HepG2 (cell line): Measurements from ENCODE around the gene ABAT. TPM values are rescaled to one million over a fixed set of nuclear protein-coding genes. Genes with fewer than 3 reads are reported as not detected.

Source experiments
- ARNTL ChIP-seq: sonication (generic); formaldehyde crosslinking; IDR thresholded peaks from 2 replicates; pipeline ENCODE4 v1.4.0; 2020; ENCODE audit warnings: mild to moderate bottlenecking, missing genetic modification reagents
- BCL3 ChIP-seq: sonication (generic); formaldehyde crosslinking; IDR thresholded peaks from 2 replicates; pipeline ENCODE4 v1.5.1; 2020; ENCODE audit warnings: mild to moderate bottlenecking, missing genetic modification reagents, moderate library complexity
- DMTF1 ChIP-seq: sonication (generic); formaldehyde crosslinking; IDR thresholded peaks from 2 replicates; pipeline ENCODE4 v1.4.0; 2020; ENCODE audit warnings: mild to moderate bottlenecking, missing genetic modification reagents
- NFIB ChIP-seq: sonication (generic); formaldehyde crosslinking; IDR thresholded peaks from 2 replicates; pipeline ENCODE4 v1.9.0; 2021; ENCODE audit warnings: missing genetic modification reagents, mild to moderate bottlenecking, borderline replicate concordance
- REXO4 ChIP-seq: sonication (generic); formaldehyde crosslinking; IDR thresholded peaks from 2 replicates; pipeline ENCODE4 v1.8.0; 2022; ENCODE audit warnings: missing genetic modification reagents, mild to moderate bottlenecking, borderline replicate concordance
- SMAD1 ChIP-seq: sonication (generic); formaldehyde crosslinking; IDR thresholded peaks from 2 replicates; pipeline ENCODE4 v1.4.0; 2020; ENCODE audit warnings: missing genetic modification reagents, low read depth, mild to moderate bottlenecking, borderline replicate concordance
- SMARCE1 ChIP-seq: fragments of 450-650 bp; IDR thresholded peaks from 2 replicates; pipeline ENCODE4 v1.6.1; 2017; ENCODE audit warnings: borderline replicate concordance
- ZNF44 ChIP-seq: sonication (generic); formaldehyde crosslinking; IDR thresholded peaks from 2 replicates; pipeline ENCODE4 v1.5.1; 2020; ENCODE audit warnings: mild to moderate bottlenecking, missing genetic modification reagents
- polyA plus RNA-seq, 8 experiments: library from polyadenylated mRNA; depleted of rRNA in 3 of 8; stranded (reverse) in 7 of 8; unstranded in 1 of 8; fragments of >200 nt; fragmentation: Illumina TruSeq in 4 of 8; extraction: Trizol in 4 of 8; gene quantifications; 2 replicates each; pipeline versions ENCODE4 v1.2.1 to v1.2.3, GENCODE V29; 2011 to 2016; ENCODE audit warnings: low read depth in 4 of 8, missing spikeins in 1 of 8, mixed read lengths in 1 of 8; ENCODE audit not compliant: insufficient read depth in 1 of 8
- total RNA-seq, 5 experiments: library from RNA; depleted of rRNA; stranded (reverse); fragments of >200 nt; fragmentation: Illumina TruSeq; extraction: Trizol; gene quantifications; 2 replicates each; pipeline ENCODE4 v1.2.3, GENCODE V29; 2016; ENCODE audit warnings: low read depth in 1 of 5
- TF ChIP-seq, protein P1 (sequence below): sonication (generic); formaldehyde crosslinking; IDR thresholded peaks from 2 replicates; pipeline ENCODE4 v1.4.0; 2020; ENCODE audit warnings: mild to moderate bottlenecking, missing genetic modification reagents, borderline replicate concordance
- TF ChIP-seq, protein P2 (sequence below): sonication (generic); formaldehyde crosslinking; IDR thresholded peaks from 2 replicates; pipeline ENCODE4 v1.5.0; 2020; ENCODE audit warnings: mild to moderate bottlenecking, missing genetic modification reagents
- TF ChIP-seq, protein P3 (sequence below): sonication (generic); formaldehyde crosslinking; IDR thresholded peaks from 2 replicates; pipeline ENCODE4 v1.4.0; 2020; ENCODE audit warnings: missing genetic modification reagents; ENCODE audit errors: not compliant biosample characterization
- TF ChIP-seq, protein P4 (sequence below): sonication (generic); formaldehyde crosslinking; IDR thresholded peaks from 2 replicates; pipeline ENCODE4 v1.4.0; 2020; ENCODE audit warnings: mild to moderate bottlenecking, low read depth, missing genetic modification reagents

ABAT gene
- total and polyA plus RNA-seq, 2 of the 13 experiments (the other 11 are each of a cell fraction or from before 2014, with no cell fraction given): 47.6 to 97.3 TPM

- TF ChIP-seq, protein P1, sequence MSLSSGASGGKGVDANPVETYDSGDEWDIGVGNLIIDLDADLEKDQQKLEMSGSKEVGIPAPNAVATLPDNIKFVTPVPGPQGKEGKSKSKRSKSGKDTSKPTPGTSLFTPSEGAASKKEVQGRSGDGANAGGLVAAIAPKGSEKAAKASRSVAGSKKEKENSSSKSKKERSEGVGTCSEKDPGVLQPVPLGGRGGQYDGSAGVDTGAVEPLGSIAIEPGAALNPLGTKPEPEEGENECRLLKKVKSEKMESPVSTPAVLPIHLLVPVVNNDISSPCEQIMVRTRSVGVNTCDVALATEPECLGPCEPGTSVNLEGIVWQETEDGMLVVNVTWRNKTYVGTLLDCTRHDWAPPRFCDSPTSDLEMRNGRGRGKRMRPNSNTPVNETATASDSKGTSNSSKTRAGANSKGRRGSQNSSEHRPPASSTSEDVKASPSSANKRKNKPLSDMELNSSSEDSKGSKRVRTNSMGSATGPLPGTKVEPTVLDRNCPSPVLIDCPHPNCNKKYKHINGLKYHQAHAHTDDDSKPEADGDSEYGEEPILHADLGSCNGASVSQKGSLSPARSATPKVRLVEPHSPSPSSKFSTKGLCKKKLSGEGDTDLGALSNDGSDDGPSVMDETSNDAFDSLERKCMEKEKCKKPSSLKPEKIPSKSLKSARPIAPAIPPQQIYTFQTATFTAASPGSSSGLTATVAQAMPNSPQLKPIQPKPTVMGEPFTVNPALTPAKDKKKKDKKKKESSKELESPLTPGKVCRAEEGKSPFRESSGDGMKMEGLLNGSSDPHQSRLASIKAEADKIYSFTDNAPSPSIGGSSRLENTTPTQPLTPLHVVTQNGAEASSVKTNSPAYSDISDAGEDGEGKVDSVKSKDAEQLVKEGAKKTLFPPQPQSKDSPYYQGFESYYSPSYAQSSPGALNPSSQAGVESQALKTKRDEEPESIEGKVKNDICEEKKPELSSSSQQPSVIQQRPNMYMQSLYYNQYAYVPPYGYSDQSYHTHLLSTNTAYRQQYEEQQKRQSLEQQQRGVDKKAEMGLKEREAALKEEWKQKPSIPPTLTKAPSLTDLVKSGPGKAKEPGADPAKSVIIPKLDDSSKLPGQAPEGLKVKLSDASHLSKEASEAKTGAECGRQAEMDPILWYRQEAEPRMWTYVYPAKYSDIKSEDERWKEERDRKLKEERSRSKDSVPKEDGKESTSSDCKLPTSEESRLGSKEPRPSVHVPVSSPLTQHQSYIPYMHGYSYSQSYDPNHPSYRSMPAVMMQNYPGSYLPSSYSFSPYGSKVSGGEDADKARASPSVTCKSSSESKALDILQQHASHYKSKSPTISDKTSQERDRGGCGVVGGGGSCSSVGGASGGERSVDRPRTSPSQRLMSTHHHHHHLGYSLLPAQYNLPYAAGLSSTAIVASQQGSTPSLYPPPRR (CRISPR knock-in tag): peak; percentile 75; the same call in 1 of the 2 replicates
- TF ChIP-seq REXO4 (CRISPR knock-in tag) (no peak), ZNF44 (no peak; the same call in 1 of the 2 replicates), BCL3 (no peak), SMARCE1 (no peak), DMTF1 (no peak), ARNTL (CRISPR knock-in tag) (peak; percentile 62; the same call in 1 of the 2 replicates), NFIB (no peak), SMAD1 (no peak)
- TF ChIP-seq, protein P2, sequence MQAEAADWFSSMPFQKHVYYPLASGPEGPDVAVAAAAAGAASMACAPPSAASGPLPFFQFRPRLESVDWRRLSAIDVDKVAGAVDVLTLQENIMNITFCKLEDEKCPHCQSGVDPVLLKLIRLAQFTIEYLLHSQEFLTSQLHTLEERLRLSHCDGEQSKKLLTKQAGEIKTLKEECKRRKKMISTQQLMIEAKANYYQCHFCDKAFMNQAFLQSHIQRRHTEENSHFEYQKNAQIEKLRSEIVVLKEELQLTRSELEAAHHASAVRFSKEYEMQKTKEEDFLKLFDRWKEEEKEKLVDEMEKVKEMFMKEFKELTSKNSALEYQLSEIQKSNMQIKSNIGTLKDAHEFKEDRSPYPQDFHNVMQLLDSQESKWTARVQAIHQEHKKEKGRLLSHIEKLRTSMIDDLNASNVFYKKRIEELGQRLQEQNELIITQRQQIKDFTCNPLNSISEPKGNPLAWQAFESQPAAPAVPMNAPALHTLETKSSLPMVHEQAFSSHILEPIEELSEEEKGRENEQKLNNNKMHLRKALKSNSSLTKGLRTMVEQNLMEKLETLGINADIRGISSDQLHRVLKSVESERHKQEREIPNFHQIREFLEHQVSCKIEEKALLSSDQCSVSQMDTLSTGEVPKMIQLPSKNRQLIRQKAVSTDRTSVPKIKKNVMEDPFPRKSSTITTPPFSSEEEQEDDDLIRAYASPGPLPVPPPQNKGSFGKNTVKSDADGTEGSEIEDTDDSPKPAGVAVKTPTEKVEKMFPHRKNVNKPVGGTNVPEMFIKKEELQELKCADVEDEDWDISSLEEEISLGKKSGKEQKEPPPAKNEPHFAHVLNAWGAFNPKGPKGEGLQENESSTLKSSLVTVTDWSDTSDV (CRISPR knock-in tag): no peak
- TF ChIP-seq, protein P3, sequence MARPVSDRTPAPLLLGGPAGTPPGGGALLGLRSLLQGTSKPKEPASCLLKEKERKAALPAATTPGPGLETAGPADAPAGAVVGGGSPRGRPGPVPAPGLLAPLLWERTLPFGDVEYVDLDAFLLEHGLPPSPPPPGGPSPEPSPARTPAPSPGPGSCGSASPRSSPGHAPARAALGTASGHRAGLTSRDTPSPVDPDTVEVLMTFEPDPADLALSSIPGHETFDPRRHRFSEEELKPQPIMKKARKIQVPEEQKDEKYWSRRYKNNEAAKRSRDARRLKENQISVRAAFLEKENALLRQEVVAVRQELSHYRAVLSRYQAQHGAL (CRISPR knock-in tag): no peak
- TF ChIP-seq, protein P4, sequence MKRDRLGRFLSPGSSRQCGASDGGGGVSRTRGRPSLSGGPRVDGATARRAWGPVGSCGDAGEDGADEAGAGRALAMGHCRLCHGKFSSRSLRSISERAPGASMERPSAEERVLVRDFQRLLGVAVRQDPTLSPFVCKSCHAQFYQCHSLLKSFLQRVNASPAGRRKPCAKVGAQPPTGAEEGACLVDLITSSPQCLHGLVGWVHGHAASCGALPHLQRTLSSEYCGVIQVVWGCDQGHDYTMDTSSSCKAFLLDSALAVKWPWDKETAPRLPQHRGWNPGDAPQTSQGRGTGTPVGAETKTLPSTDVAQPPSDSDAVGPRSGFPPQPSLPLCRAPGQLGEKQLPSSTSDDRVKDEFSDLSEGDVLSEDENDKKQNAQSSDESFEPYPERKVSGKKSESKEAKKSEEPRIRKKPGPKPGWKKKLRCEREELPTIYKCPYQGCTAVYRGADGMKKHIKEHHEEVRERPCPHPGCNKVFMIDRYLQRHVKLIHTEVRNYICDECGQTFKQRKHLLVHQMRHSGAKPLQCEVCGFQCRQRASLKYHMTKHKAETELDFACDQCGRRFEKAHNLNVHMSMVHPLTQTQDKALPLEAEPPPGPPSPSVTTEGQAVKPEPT (CRISPR knock-in tag): no peak; the same call in 1 of the 2 replicates
Measured at GRCh38 chr16:8678068-8678927, 3.9 kb downstream of the ABAT start (continued).
